GM10266 (cell line): ENCODE data around the gene ACE.

ENCODE experiments used
- DNase-seq: peaks from one replicate; pipeline ENCODE4 v3.0.0; 2012; ENCODE audit errors: extremely low spot score
- CTCF ChIP-seq: IDR thresholded peaks from 2 replicates; pipeline ENCODE4 v1.5.1; 2012; ENCODE audit warnings: mild to moderate bottlenecking, low read depth; ENCODE audit not compliant: control insufficient read depth, insufficient read depth; ENCODE audit errors: missing control alignments

ACE gene

GRCh38 chr17:63476854-63477479 is at the start of gene ACE:
Gene ACE, plus strand, starts transcription at chr17:63477061. Its CDS starts 34 bp downstream, at chr17:63477095.
- no peak for TF ChIP-seq CTCF
- DNase-seq: peak; percentile 72

- no peak for TF ChIP-seq CTCF
Observed at GRCh38 chr17:63429766-63430165, 47.1 kb upstream of the ACE start.

GRCh38 chr17:63430223-63430622 is 46.6 kb upstream of the ACE start:
- no peak for DNase-seq
- TF ChIP-seq CTCF: no peak

More at GRCh38 chr17:63429766-63430165, 47.1 kb upstream of the ACE start:
- no peak for DNase-seq

GRCh38 chr17:63431618-63431938 is 45.3 kb upstream of the ACE start:
- TF ChIP-seq CTCF: no peak
- no peak for DNase-seq

- no peak for TF ChIP-seq CTCF
- no peak for DNase-seq
Observed at GRCh38 chr17:63431939-63432804, 44.7 kb upstream of the ACE start.

- TF ChIP-seq CTCF: no peak
- no peak for DNase-seq
Observed at GRCh38 chr17:63433746-63434591, 42.9 kb upstream of the ACE start.

GRCh38 chr17:63434951-63435571 is 41.8 kb upstream of the ACE start:
- DNase-seq: no peak
- TF ChIP-seq CTCF: no peak
